Measurements from ENCODE around the gene FLNB. TPM values are rescaled to one million over a fixed set of nuclear protein-coding genes. Genes with fewer than 3 reads are reported as not detected.

Gene FLNB
- total RNA-seq, 2 experiments from 2014 or later: 39.7 to 42.1 TPM

- Mint-ChIP-seq H3K27ac (no peak overlapping the region), H3K4me3 (no peak overlapping the region), H3K27me3 (no peaks in the 10 kb centered on the region), H3K36me3 (ENCODE audit: low read depth) (peaks cover 85% of the 10 kb centered on the region), H3K9me3 (no peaks in the 10 kb centered on the region), H3K4me1 (ENCODE audit: low read depth) (peaks cover 29% of the 10 kb centered on the region)
- Histone ChIP-seq H3K27ac (ENCODE audit: low read depth in 1 of 2, low read length in 2 of 2) (no peak overlapping the region), H3K9me3 (ENCODE audit: control insufficient read depth in 1 of 2, insufficient read depth in 1 of 2, low read length in 2 of 2) (no peaks in the 10 kb centered on the region), H3K4me3 (ENCODE audit: low read length) (no peak overlapping the region), H3K36me3 (ENCODE audit: insufficient read depth, low read length) (peaks cover 48% of the 10 kb centered on the region), H3K4me1 (ENCODE audit: insufficient read depth, low read length) (peaks cover 23% of the 10 kb centered on the region), H3K27me3 (ENCODE audit: control insufficient read depth in 1 of 2, insufficient read depth in 2 of 2, low read length in 2 of 2) (no peaks in the 10 kb centered on the region)
- intact Hi-C loops (cut with DNase I, micrococcal nuclease): loop anchor here in 1 of 2 experiments (5.0 kb wide), 1 partner anchor 112 kb away; the partner anchor contains the start of gene FLNB
- CTCF ChIA-PET: no interaction called here
- POLR2A ChIA-PET: no interaction called here
- DNase-seq (no peak), ATAC-seq (ENCODE audit: poor library complexity) (no peak)
- TF ChIP-seq CTCF (IDR thresholded peaks at IDR 0.05): no peak
These were observed 111.0 kb downstream of the FLNB start for GRCh38 chr3:58119186-58119585.

- TF ChIP-seq CTCF (IDR thresholded peaks at IDR 0.05): no peak
- Histone ChIP-seq H3K4me1 (ENCODE audit: insufficient read depth, low read length) (peaks cover 19% of the 10 kb centered on the region), H3K36me3 (ENCODE audit: insufficient read depth, low read length) (peaks cover 58% of the 10 kb centered on the region), H3K27ac (ENCODE audit: low read depth in 1 of 2, low read length in 2 of 2) (no peak overlapping the region), H3K4me3 (ENCODE audit: low read length) (no peak overlapping the region), H3K27me3 (ENCODE audit: control insufficient read depth in 1 of 2, insufficient read depth in 2 of 2, low read length in 2 of 2) (no peaks in the 10 kb centered on the region), H3K9me3 (ENCODE audit: control insufficient read depth in 1 of 2, insufficient read depth in 1 of 2, low read length in 2 of 2) (no peaks in the 10 kb centered on the region)
- intact Hi-C loops (cut with DNase I, micrococcal nuclease): no loop called here
- Mint-ChIP-seq H3K36me3 (ENCODE audit: low read depth) (peaks cover 86% of the 10 kb centered on the region), H3K27ac (no peak overlapping the region), H3K9me3 (no peaks in the 10 kb centered on the region), H3K4me3 (no peak overlapping the region), H3K4me1 (ENCODE audit: low read depth) (peaks cover 22% of the 10 kb centered on the region), H3K27me3 (no peaks in the 10 kb centered on the region)
- DNase-seq: no peak
- CTCF ChIA-PET: no interaction called here
- no peak for ATAC-seq (ENCODE audit: poor library complexity)
- POLR2A ChIA-PET: no interaction called here
These were observed 112.0 kb downstream of the FLNB start for GRCh38 chr3:58120075-58120812.

GRCh38 chr3:58121183-58121582 lies 113.0 kb downstream of the FLNB start:
- Histone ChIP-seq H3K27me3 (ENCODE audit: control insufficient read depth in 1 of 2, insufficient read depth in 2 of 2, low read length in 2 of 2) (no peaks in the 10 kb centered on the region), H3K36me3 (ENCODE audit: insufficient read depth, low read length) (peaks cover 66% of the 10 kb centered on the region), H3K4me1 (ENCODE audit: insufficient read depth, low read length) (peaks cover 10% of the 10 kb centered on the region), H3K4me3 (ENCODE audit: low read length) (no peak overlapping the region), H3K9me3 (ENCODE audit: control insufficient read depth in 1 of 2, insufficient read depth in 1 of 2, low read length in 2 of 2) (no peaks in the 10 kb centered on the region), H3K27ac (ENCODE audit: low read depth in 1 of 2, low read length in 2 of 2) (no peak overlapping the region)
- DNase-seq: no peak
- TF ChIP-seq CTCF (IDR thresholded peaks at IDR 0.05): no peak
- CTCF ChIA-PET: no interaction called here
- H3K27me3 Mint-ChIP-seq: no peaks in the 10 kb centered on the region
- no peak overlapping the region for H3K27ac Mint-ChIP-seq
- intact Hi-C loops (cut with DNase I, micrococcal nuclease): no loop called here
- peaks cover 12% of the 10 kb centered on the region for H3K4me1 Mint-ChIP-seq (ENCODE audit: low read depth)
- POLR2A ChIA-PET: no interaction called here
- no peak overlapping the region for H3K4me3 Mint-ChIP-seq
- H3K9me3 Mint-ChIP-seq: no peaks in the 10 kb centered on the region
- peaks cover 90% of the 10 kb centered on the region for H3K36me3 Mint-ChIP-seq (ENCODE audit: low read depth)
- ATAC-seq (ENCODE audit: poor library complexity): no peak
